Fibroblast of lung (primary cell): ENCODE data around the gene TRIM67.

Experiments
- CTCF ChIP-seq, 2 donors: IDR thresholded peaks in 1 of 2; conservative IDR thresholded peaks in 1 of 2; 1 replicate in 1 of 2; 2 replicates in 1 of 2; pipeline ENCODE4 v1.5.1; 2011 to 2012; ENCODE audit warnings: low read length in 2 of 2, control low read depth in 1 of 2, inconsistent platforms in 1 of 2, low read depth in 1 of 2, mild to moderate bottlenecking in 1 of 2
- EZH2 ChIP-seq: IDR thresholded peaks from 2 replicates; pipeline ENCODE4 v1.5.1; 2012; ENCODE audit warnings: low read length, control low read depth, mild to moderate bottlenecking; ENCODE audit errors: missing control alignments

- TF ChIP-seq CTCF (conservative IDR thresholded peaks at IDR 0.05 in 1 of 2, IDR thresholded peaks at IDR 0.05 in 1 of 2; ENCODE audit: low read depth in 1 of 2, low read length in 2 of 2) (no peak), EZH2 (no peak)
These were observed 72.0 kb downstream of the TRIM67 start for GRCh38 chr1:231233735-231234417.
